ENCODE results near the gene BRCA2.
"Not testable (repeated sequence)": the region's sequence is repeated elsewhere in the genome, so short reads cannot be mapped to it uniquely, and the experiment has no call there.

Gene BRCA2

DNA sequence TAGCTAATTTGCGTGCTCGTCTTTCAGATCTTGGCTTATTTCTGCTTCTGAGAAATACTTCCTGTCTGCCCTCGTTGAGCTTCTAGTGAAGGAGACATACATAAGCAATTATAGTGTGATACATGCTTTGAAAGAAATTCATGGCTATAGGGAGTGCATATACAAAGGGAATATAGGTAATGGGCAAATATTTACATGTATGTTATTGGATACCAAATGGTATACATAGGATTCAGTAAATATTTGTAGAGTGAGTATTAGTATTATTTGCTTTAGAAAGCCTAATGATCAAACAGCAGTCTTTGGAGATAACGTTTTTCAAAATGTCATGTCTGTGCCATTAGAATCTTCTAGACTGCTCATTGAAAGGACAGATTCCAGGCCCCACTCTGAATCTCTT is 5.2 kb downstream of the BRCA2 start:
- H3K4me3 ChIP-seq (ENCODE audit: insufficient read length, low read depth): no peak overlapping the region
- H3K4me1 ChIP-seq (ENCODE audit: insufficient read depth, insufficient read length): no peaks in the 10 kb centered on the region
- H3K27me3 ChIP-seq (ENCODE audit: insufficient read depth, insufficient read length): no peaks in the 10 kb centered on the region
- H3K9me3 ChIP-seq (ENCODE audit: insufficient read depth, low read length): no peaks in the 10 kb centered on the region
- TF ChIP-seq ZNF274 (IDR thresholded peaks at IDR 0.05; ENCODE audit: low read depth, low read length) (no peak), SUZ12 (IDR thresholded peaks at IDR 0.05; ENCODE audit: extremely low read depth, insufficient read depth, insufficient read length) (no peak), YY1 (IDR thresholded peaks at IDR 0.05; ENCODE audit: insufficient read depth, insufficient read length) (no peak)
- no peak for DNase-seq (ENCODE audit: low read depth, low spot score)
- peaks cover 39% of the 10 kb centered on the region for H3K36me3 ChIP-seq (ENCODE audit: insufficient read depth, insufficient read length, low read length)
- H3K9ac ChIP-seq (ENCODE audit: insufficient read length, low read depth): no peak overlapping the region

DNA sequence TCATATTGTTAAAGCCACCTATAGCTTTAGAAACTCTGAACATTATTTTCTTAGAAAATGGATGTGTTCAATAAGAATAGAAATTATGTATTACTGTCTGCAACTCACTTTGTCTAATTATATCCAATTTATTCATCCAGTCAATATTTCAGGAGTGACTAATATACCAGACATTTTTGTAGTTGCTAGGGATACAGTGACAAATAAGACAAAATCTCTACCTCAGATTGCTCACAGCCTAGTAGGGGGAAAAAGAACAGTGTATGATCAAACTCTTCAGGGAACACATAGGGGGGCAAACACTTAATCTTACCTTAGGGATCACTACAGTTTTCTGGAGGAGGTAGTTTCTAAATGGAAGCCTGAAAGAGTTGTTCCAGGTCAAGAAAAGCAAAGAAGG is 8.6 kb downstream of the BRCA2 start:
- peaks cover 42% of the 10 kb centered on the region for H3K36me3 ChIP-seq (ENCODE audit: insufficient read depth, insufficient read length, low read length)
- no peaks in the 10 kb centered on the region for H3K27me3 ChIP-seq (ENCODE audit: insufficient read depth, insufficient read length)
- TF ChIP-seq SUZ12 (IDR thresholded peaks at IDR 0.05; ENCODE audit: extremely low read depth, insufficient read depth, insufficient read length): no peak
- no peak for TF ChIP-seq ZNF274 (IDR thresholded peaks at IDR 0.05; ENCODE audit: low read depth, low read length)
- no peak for TF ChIP-seq YY1 (IDR thresholded peaks at IDR 0.05; ENCODE audit: insufficient read depth, insufficient read length)
- no peak overlapping the region for H3K4me3 ChIP-seq (ENCODE audit: insufficient read length, low read depth)
- H3K9me3 ChIP-seq (ENCODE audit: insufficient read depth, low read length): no peaks in the 10 kb centered on the region
- H3K9ac ChIP-seq (ENCODE audit: insufficient read length, low read depth): no peak overlapping the region
- no peaks in the 10 kb centered on the region for H3K4me1 ChIP-seq (ENCODE audit: insufficient read depth, insufficient read length)
- DNase-seq (ENCODE audit: low read depth, low spot score): no peak

DNA sequence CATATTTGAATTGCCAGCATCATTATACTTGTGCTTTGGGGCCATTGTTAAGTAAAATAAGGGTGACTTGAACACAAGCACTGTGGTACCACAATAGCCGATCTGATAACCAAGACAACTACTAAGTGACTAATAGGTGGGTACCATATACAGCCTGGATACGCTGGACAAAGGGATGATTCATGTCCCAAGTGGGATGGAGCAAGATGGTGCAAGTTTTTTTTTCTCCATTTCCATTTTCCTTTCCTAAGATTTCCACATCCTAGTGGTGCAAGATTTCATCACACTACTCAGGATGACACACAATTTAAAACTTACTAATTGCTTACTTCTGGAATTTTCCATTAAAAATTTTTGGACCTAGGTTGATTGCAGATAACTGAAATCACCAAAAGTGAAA is 15.1 kb downstream of the BRCA2 start:
- DNase-seq (ENCODE audit: low read depth, low spot score): no peak
- H3K9ac ChIP-seq (ENCODE audit: insufficient read length, low read depth): no peak overlapping the region
- H3K9me3 ChIP-seq (ENCODE audit: insufficient read depth, low read length): no peaks in the 10 kb centered on the region
- no peak overlapping the region for H3K4me3 ChIP-seq (ENCODE audit: insufficient read length, low read depth)
- no peak for TF ChIP-seq YY1 (IDR thresholded peaks at IDR 0.05; ENCODE audit: insufficient read depth, insufficient read length)
- TF ChIP-seq SUZ12 (IDR thresholded peaks at IDR 0.05; ENCODE audit: extremely low read depth, insufficient read depth, insufficient read length): no peak
- no peak for TF ChIP-seq ZNF274 (IDR thresholded peaks at IDR 0.05; ENCODE audit: low read depth, low read length)
- no peaks in the 10 kb centered on the region for H3K4me1 ChIP-seq (ENCODE audit: insufficient read depth, insufficient read length)
- no peaks in the 10 kb centered on the region for H3K27me3 ChIP-seq (ENCODE audit: insufficient read depth, insufficient read length)
- peaks cover 49% of the 10 kb centered on the region for H3K36me3 ChIP-seq (ENCODE audit: insufficient read depth, insufficient read length, low read length)

DNA sequence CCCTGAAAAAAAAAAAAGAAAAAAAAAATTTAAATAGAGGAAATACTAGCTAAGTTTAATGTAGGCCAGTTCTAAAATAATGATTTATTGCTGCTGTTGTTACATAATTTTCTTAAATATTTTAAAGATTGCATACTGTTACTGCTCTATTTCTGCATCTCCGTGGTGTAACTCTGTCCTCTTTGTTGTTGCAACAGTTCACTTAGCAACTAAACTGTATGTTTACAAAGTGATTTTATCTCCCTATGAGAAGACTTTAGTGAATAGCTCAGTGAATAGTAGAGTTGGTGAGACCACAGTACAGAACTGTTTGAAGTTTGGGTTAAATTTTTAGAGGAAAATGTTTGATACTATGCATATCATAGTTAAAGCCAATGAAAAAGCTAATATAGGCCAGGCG is 19.4 kb downstream of the BRCA2 start:
- DNase-seq (ENCODE audit: low read depth, low spot score): no peak
- TF ChIP-seq ZNF274 (IDR thresholded peaks at IDR 0.05; ENCODE audit: low read depth, low read length) (no peak), SUZ12 (IDR thresholded peaks at IDR 0.05; ENCODE audit: extremely low read depth, insufficient read depth, insufficient read length) (no peak), YY1 (IDR thresholded peaks at IDR 0.05; ENCODE audit: insufficient read depth, insufficient read length) (no peak)

DNA sequence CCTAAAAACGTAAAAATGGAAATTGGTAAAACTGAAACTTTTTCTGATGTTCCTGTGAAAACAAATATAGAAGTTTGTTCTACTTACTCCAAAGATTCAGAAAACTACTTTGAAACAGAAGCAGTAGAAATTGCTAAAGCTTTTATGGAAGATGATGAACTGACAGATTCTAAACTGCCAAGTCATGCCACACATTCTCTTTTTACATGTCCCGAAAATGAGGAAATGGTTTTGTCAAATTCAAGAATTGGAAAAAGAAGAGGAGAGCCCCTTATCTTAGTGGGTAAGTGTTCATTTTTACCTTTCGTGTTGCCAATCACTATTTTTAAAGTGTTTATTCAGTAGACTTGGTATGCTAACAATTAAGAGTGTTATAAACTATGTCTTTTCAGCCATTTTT is 25.6 kb downstream of the BRCA2 start:
- Histone ChIP-seq H3K4me1 (ENCODE audit: insufficient read depth, insufficient read length) (no peaks in the 10 kb centered on the region), H3K9ac (ENCODE audit: insufficient read length, low read depth) (no peak overlapping the region), H3K9me3 (ENCODE audit: insufficient read depth, low read length) (no peaks in the 10 kb centered on the region), H3K36me3 (ENCODE audit: insufficient read depth, insufficient read length, low read length) (peaks cover 8% of the 10 kb centered on the region), H3K27me3 (ENCODE audit: insufficient read depth, insufficient read length) (no peaks in the 10 kb centered on the region), H3K4me3 (ENCODE audit: insufficient read length, low read depth) (no peak overlapping the region)
- TF ChIP-seq SUZ12 (IDR thresholded peaks at IDR 0.05; ENCODE audit: extremely low read depth, insufficient read depth, insufficient read length) (no peak), ZNF274 (IDR thresholded peaks at IDR 0.05; ENCODE audit: low read depth, low read length) (no peak), YY1 (IDR thresholded peaks at IDR 0.05; ENCODE audit: insufficient read depth, insufficient read length) (no peak)
- no peak for DNase-seq (ENCODE audit: low read depth, low spot score)

More for the DNA sequence above, 19.4 kb downstream of the BRCA2 start:
- Histone ChIP-seq H3K9ac (ENCODE audit: insufficient read length, low read depth) (no peak overlapping the region), H3K4me1 (ENCODE audit: insufficient read depth, insufficient read length) (no peaks in the 10 kb centered on the region), H3K27me3 (ENCODE audit: insufficient read depth, insufficient read length) (no peaks in the 10 kb centered on the region), H3K36me3 (ENCODE audit: insufficient read depth, insufficient read length, low read length) (peaks cover 46% of the 10 kb centered on the region), H3K4me3 (ENCODE audit: insufficient read length, low read depth) (no peak overlapping the region), H3K9me3 (ENCODE audit: insufficient read depth, low read length) (no peaks in the 10 kb centered on the region)

DNA sequence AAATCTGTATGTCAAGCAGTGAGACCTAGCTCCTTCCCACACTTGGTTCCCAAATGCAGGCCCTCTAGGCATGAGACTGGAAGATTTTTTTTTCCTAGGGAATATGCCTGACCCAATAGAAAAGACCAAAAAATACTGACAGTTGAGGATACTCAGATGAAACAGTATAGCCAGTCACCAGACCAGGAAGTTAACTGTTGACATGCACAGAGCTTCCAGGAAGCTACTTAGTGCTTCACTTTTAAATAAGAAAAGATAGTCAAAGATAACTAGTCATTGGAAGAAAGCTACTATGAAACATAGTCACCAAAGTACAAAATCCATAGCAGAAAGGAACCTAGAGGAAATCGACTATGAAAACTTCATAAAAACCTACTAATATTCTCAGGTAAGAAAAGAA is 32.3 kb downstream of the BRCA2 start:
- no peaks in the 10 kb centered on the region for H3K4me1 ChIP-seq (ENCODE audit: insufficient read depth, insufficient read length)
- TF ChIP-seq ZNF274 (IDR thresholded peaks at IDR 0.05; ENCODE audit: low read depth, low read length) (no peak), YY1 (IDR thresholded peaks at IDR 0.05; ENCODE audit: insufficient read depth, insufficient read length) (no peak), SUZ12 (IDR thresholded peaks at IDR 0.05; ENCODE audit: extremely low read depth, insufficient read depth, insufficient read length) (no peak)
- DNase-seq (ENCODE audit: low read depth, low spot score): no peak
- H3K4me3 ChIP-seq (ENCODE audit: insufficient read length, low read depth): no peak overlapping the region
- H3K36me3 ChIP-seq (ENCODE audit: insufficient read depth, insufficient read length, low read length): peaks cover 21% of the 10 kb centered on the region
- H3K9ac ChIP-seq (ENCODE audit: insufficient read length, low read depth): no peak overlapping the region
- H3K9me3 ChIP-seq (ENCODE audit: insufficient read depth, low read length): no peaks in the 10 kb centered on the region
- no peaks in the 10 kb centered on the region for H3K27me3 ChIP-seq (ENCODE audit: insufficient read depth, insufficient read length)

DNA sequence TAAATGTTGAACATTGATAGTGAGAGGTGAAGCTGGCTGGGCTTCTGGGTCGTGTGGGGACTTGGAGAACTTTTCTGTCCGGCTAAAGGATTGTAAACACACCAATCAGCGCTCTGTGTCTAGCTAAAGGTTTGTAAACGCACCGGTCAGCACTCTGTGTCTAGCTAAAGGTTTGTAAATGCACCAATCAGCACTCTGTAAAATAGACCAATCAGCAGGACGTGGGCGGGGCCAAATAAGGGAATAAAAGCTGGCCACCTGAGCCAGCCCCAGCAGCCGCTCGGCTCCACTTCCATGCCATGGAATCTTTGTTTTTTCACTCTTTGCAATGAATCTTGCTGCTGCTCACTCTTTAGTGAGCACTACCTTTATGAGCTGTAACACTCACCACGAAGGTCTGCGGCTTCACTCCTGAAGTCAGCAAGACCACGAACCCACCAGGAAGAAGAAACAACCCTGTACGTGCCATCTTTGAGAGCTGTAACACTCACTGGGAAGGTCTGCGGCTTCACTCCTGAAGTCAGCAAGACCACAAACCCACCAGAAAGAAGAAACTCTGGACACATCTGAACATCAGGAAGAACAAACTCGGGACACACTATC is 35.6 kb downstream of the BRCA2 start:
- not testable (repeated sequence) for H3K27me3 ChIP-seq (ENCODE audit: insufficient read depth, insufficient read length); DNase-seq (ENCODE audit: low read depth, low spot score)

DNA sequence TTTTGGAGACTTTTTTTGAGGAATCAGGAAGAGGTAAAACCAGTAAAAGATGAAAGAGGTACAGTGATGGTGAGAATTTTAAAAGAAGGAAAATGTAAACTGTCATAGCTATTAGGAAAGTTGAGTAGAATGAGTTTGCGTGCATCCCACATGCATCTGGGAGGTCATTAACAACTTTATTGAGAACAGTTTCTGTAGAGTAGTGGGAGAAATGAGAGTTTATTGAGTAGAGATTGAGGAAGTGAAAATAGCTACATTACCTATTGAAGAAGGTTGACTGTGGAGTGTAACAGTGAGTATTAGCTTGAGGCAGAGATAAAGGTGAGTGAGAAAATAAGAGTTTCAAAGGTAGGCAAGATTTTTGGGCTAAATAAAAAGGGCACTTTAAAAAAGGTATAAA is 38.7 kb downstream of the BRCA2 start:
- Histone ChIP-seq H3K4me1 (ENCODE audit: insufficient read depth, insufficient read length) (no peaks in the 10 kb centered on the region), H3K9me3 (ENCODE audit: insufficient read depth, low read length) (no peaks in the 10 kb centered on the region), H3K4me3 (ENCODE audit: insufficient read length, low read depth) (no peak overlapping the region), H3K27me3 (ENCODE audit: insufficient read depth, insufficient read length) (no peaks in the 10 kb centered on the region), H3K36me3 (ENCODE audit: insufficient read depth, insufficient read length, low read length) (peaks cover 21% of the 10 kb centered on the region), H3K9ac (ENCODE audit: insufficient read length, low read depth) (no peak overlapping the region)
- TF ChIP-seq ZNF274 (IDR thresholded peaks at IDR 0.05; ENCODE audit: low read depth, low read length) (no peak), YY1 (IDR thresholded peaks at IDR 0.05; ENCODE audit: insufficient read depth, insufficient read length) (no peak), SUZ12 (IDR thresholded peaks at IDR 0.05; ENCODE audit: extremely low read depth, insufficient read depth, insufficient read length) (no peak)
- DNase-seq (ENCODE audit: low read depth, low spot score): no peak

More for the DNA sequence above, 35.6 kb downstream of the BRCA2 start:
- not testable (repeated sequence) for H3K9ac ChIP-seq (ENCODE audit: insufficient read length, low read depth); H3K4me1 ChIP-seq (ENCODE audit: insufficient read depth, insufficient read length); H3K9me3 ChIP-seq (ENCODE audit: insufficient read depth, low read length); H3K4me3 ChIP-seq (ENCODE audit: insufficient read length, low read depth)
- peaks cover 23% of the 10 kb centered on the region for H3K36me3 ChIP-seq (ENCODE audit: insufficient read depth, insufficient read length, low read length)

DNA sequence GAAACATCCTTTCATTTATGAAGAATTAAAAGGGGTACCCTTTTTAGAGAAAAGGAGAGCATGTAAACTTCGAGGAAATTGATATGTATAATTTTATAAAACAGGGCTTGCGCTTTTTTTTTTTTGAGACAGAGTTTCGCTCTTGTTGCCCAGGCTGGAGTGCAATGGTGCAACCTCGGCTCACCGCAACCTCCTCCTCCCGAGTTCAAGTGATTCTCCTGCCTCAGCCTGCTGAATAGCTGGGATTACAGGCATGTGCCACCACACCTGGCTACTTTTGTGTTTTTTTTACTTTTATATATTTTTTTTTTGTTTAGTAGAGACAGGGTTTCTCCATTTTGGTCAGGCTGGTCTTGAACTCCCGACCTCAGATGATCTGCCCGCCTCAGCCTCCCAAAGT is 40.6 kb downstream of the BRCA2 start:
- not testable (repeated sequence) for H3K9me3 ChIP-seq (ENCODE audit: insufficient read depth, low read length); H3K9ac ChIP-seq (ENCODE audit: insufficient read length, low read depth); H3K27me3 ChIP-seq (ENCODE audit: insufficient read depth, insufficient read length); DNase-seq (ENCODE audit: low read depth, low spot score); H3K4me3 ChIP-seq (ENCODE audit: insufficient read length, low read depth); H3K4me1 ChIP-seq (ENCODE audit: insufficient read depth, insufficient read length)
- peaks cover 13% of the 10 kb centered on the region for H3K36me3 ChIP-seq (ENCODE audit: insufficient read depth, insufficient read length, low read length)
